HL-60 (cell line): ENCODE measurements around the gene ZNF281.

Experiments used
- CTCF ChIP-seq: IDR thresholded peaks from one replicate; pipeline ENCODE4 v1.5.1; 2011; ENCODE audit warnings: low read length, control low read depth, inconsistent platforms; ENCODE audit not compliant: insufficient read depth
- POLR2AphosphoS5 ChIP-seq: IDR thresholded peaks from 2 replicates; pipeline ENCODE4 v1.6.1; 2012; ENCODE audit warnings: low read depth

- TF ChIP-seq CTCF, result no peak
- no peak for TF ChIP-seq POLR2AphosphoS5
These were observed 5.4 kb upstream of the ZNF281 start for GRCh38 chr1:200415227-200415626.
